Natural killer cell (primary cell): Measurements from ENCODE around the gene MAP3K15. TPM values are rescaled to one million over a fixed set of nuclear protein-coding genes. Genes with fewer than 3 reads are reported as not detected.

Experiments
- ATAC-seq, 3 donors: fragments of 150-1000 bp in 2 of 3; fragments of 200-7000 bp in 1 of 3; cut with Tn5 transposase; 1 replicate in 1 of 3; 2 replicates in 2 of 3; pipeline ENCODE4 v1.10.0; 2021; ENCODE audit warnings: mild to moderate bottlenecking in 2 of 3, moderate library complexity in 2 of 3
- DNase-seq, 2 donors: peaks; one replicate each; pipeline versions ENCODE4 v3.0.0 to v3.0.0-alpha.2; 2013 to 2021; ENCODE audit warnings: mixed read lengths in 1 of 2
- H3K27ac ChIP-seq: one replicate; pipeline ENCODE4 v1.5.1; 2013; ENCODE audit warnings: mild to moderate bottlenecking, low read length
- H3K27me3 ChIP-seq: one replicate; pipeline ENCODE4 v1.6.1; 2013; ENCODE audit warnings: low read length; ENCODE audit not compliant: control insufficient read depth, insufficient read depth
- H3K36me3 ChIP-seq: one replicate; pipeline ENCODE4 v1.6.1; 2013; ENCODE audit warnings: low read length; ENCODE audit not compliant: control insufficient read depth, insufficient read depth
- H3K4me1 ChIP-seq: one replicate; pipeline ENCODE4 v1.6.1; 2013; ENCODE audit warnings: low read length; ENCODE audit not compliant: control insufficient read depth, insufficient read depth
- H3K4me3 ChIP-seq: one replicate; pipeline ENCODE4 v1.5.1; 2013; ENCODE audit warnings: low read length
- H3K9me3 ChIP-seq: one replicate; pipeline ENCODE4 v1.6.1; 2013; ENCODE audit warnings: low read length; ENCODE audit not compliant: control insufficient read depth, insufficient read depth
- H3K27ac Mint-ChIP-seq, 2 donors: one replicate each; pipeline ENCODE4 v1.8.0; 2022; ENCODE audit warnings: mild to moderate bottlenecking in 2 of 2, mixed read lengths in 2 of 2, moderate library complexity in 1 of 2
- H3K27me3 Mint-ChIP-seq, 2 donors: one replicate each; pipeline ENCODE4 v1.8.0; 2022; ENCODE audit warnings: low read depth in 2 of 2, mixed read lengths in 2 of 2
- H3K36me3 Mint-ChIP-seq: one replicate; pipeline ENCODE4 v1.8.0; 2022; ENCODE audit warnings: mixed read lengths
- H3K4me1 Mint-ChIP-seq, 2 donors: one replicate each; pipeline ENCODE4 v1.8.0; 2022; ENCODE audit warnings: mixed read lengths in 2 of 2
- H3K4me3 Mint-ChIP-seq: one replicate; pipeline ENCODE4 v1.8.0; 2022; ENCODE audit warnings: mild to moderate bottlenecking, moderate library complexity, mixed read lengths
- H3K9me3 Mint-ChIP-seq, 2 donors: one replicate each; pipeline ENCODE4 v1.8.0; 2022; ENCODE audit warnings: mixed read lengths in 2 of 2
- CTCF ChIP-seq: fragments of 200-600 bp; IDR thresholded peaks from one replicate; pipeline ENCODE4 v1.8.0; 2022; ENCODE audit warnings: antibody characterized with exemption
- WGBS: methylation state at CpG from one replicate; pipeline ENCODE4 v1.1.7; 2013; ENCODE audit warnings: missing lambda C conversion rate; ENCODE audit not compliant: insufficient coverage; 5-methylcytosine and 5-hydroxymethylcytosine counted together
- intact Hi-C: fragments of 100-400 bp; cut with micrococcal nuclease; formaldehyde crosslinking; loops from one replicate; pipeline ENCODE4 v1.14.2; 2022
- total RNA-seq, 4 donors: library from RNA; stranded (reverse); fragments of 120-200 nt in 1 of 4; gene quantifications; one replicate each; pipeline versions ENCODE4 v1.2.3 to v1.2.4, GENCODE V29; 2013 to 2022

Gene MAP3K15
- total RNA-seq, 3 donors from 2014 or later (not counting 1 experiment from before 2014, with no cell fraction given) = 0.18 TPM; not detected in 2

- Histone ChIP-seq H3K4me3 (no peak overlapping the region), H3K27me3 (no peaks in the 10 kb centered on the region), H3K9me3 (no peaks in the 10 kb centered on the region), H3K4me1 (no peaks in the 10 kb centered on the region), H3K36me3 (peaks cover 53% of the 10 kb centered on the region), H3K27ac (no peak overlapping the region)
- no peak for ATAC-seq
- peaks cover 0 to 18% of the 10 kb centered on the region in 2 donors for H3K4me1 Mint-ChIP-seq
- intact Hi-C loops = loop anchor here (5.0 kb wide), 1 partner anchor 525 kb away; no protein-coding TSS in a partner anchor
- 97% methylated on average over 19 of the region's 19 CpGs for WGBS
- H3K4me3 Mint-ChIP-seq = no peak overlapping the region
- peak overlapping the region in 1 of 2 donors; percentile 6 for H3K27ac Mint-ChIP-seq
- DNase-seq = no peak
- no peaks in the 10 kb centered on the region for H3K27me3 Mint-ChIP-seq
- H3K36me3 Mint-ChIP-seq = no peaks in the 10 kb centered on the region
- TF ChIP-seq CTCF = no peak
- no peaks in the 10 kb centered on the region for H3K9me3 Mint-ChIP-seq
These were observed 26.6 kb upstream of the MAP3K15 start for GRCh38 chrX:19541931-19542330.

DNA sequence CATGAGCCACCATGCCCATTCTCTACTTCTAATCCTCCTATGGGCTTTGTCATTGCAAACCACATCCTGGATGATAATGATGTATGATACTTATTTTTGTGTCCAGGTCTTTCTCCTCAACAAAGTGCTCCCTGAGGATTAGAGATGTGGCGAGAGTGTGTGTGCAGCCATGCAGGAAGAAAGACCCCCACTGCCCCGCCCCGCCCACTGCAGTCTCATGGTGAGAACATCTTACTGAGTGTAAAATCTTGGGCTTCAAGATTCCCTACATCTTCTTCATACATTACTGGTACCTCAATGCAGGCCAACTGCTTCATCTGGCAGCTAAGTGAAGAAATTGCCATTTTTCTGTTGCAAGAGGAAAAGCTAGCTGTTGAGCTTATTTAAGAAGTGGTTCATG lies 25.9 kb upstream of the MAP3K15 start:
- no peak for ATAC-seq
- H3K4me3 ChIP-seq = no peak overlapping the region
- Mint-ChIP-seq H3K27me3 (no peaks in the 10 kb centered on the region), H3K27ac (no peak overlapping the region), H3K36me3 (no peaks in the 10 kb centered on the region), H3K9me3 (no peaks in the 10 kb centered on the region), H3K4me1 (peaks cover 0 to 18% of the 10 kb centered on the region in 2 donors), H3K4me3 (no peak overlapping the region)
- no peak for DNase-seq
- TF ChIP-seq CTCF = no peak
- no CpG with 5 or more reads among the region's 3 CpGs for WGBS
- H3K9me3 ChIP-seq = no peaks in the 10 kb centered on the region
- no peak overlapping the region for H3K27ac ChIP-seq
- H3K27me3 ChIP-seq = no peaks in the 10 kb centered on the region
- H3K4me1 ChIP-seq = no peaks in the 10 kb centered on the region
- H3K36me3 ChIP-seq = peaks cover 53% of the 10 kb centered on the region
- intact Hi-C loops = loop anchor here (5.0 kb wide), 1 partner anchor 526 kb away; no protein-coding TSS in a partner anchor

GRCh38 chrX:19540076-19540475 lies 24.8 kb upstream of the MAP3K15 start:
- no peak overlapping the region for H3K27ac ChIP-seq
- 100% methylated on average over 1 of the region's 3 CpGs for WGBS
- no peaks in the 10 kb centered on the region for H3K27me3 ChIP-seq
- Mint-ChIP-seq H3K4me3 (no peak overlapping the region), H3K9me3 (no peaks in the 10 kb centered on the region), H3K27me3 (no peaks in the 10 kb centered on the region), H3K4me1 (peaks cover 0 to 18% of the 10 kb centered on the region in 2 donors), H3K36me3 (no peaks in the 10 kb centered on the region), H3K27ac (no peak overlapping the region)
- TF ChIP-seq CTCF = no peak
- peaks cover 45% of the 10 kb centered on the region for H3K36me3 ChIP-seq
- no peaks in the 10 kb centered on the region for H3K4me1 ChIP-seq
- ATAC-seq = no peak
- intact Hi-C loops = loop anchor here (5.0 kb wide), 1 partner anchor 527 kb away; no protein-coding TSS in a partner anchor
- DNase-seq = no peak
- H3K4me3 ChIP-seq = no peak overlapping the region
- H3K9me3 ChIP-seq = no peaks in the 10 kb centered on the region

GRCh38 chrX:19539665-19540064 lies 24.4 kb upstream of the MAP3K15 start:
- Mint-ChIP-seq H3K9me3 (no peaks in the 10 kb centered on the region), H3K36me3 (no peaks in the 10 kb centered on the region)

More at GRCh38 chrX:19539665-19540064, 24.4 kb upstream of the MAP3K15 start:
- Histone ChIP-seq H3K4me1 (no peaks in the 10 kb centered on the region), H3K27ac (no peak overlapping the region), H3K27me3 (no peaks in the 10 kb centered on the region), H3K36me3 (peaks cover 41% of the 10 kb centered on the region), H3K9me3 (no peaks in the 10 kb centered on the region), H3K4me3 (no peak overlapping the region)
- peaks cover 0 to 17% of the 10 kb centered on the region in 2 donors for H3K4me1 Mint-ChIP-seq
- no peak overlapping the region for H3K4me3 Mint-ChIP-seq
- ATAC-seq (no peak), DNase-seq (no peak)
- WGBS = 98% methylated on average over 3 of the region's 4 CpGs
- TF ChIP-seq CTCF = no peak
- H3K27ac Mint-ChIP-seq = peak overlapping the region in 1 of 2 donors; percentile 62
- intact Hi-C loops = loop anchor here (5.0 to 10.0 kb wide), 2 partner anchors 165 to 528 kb away; no protein-coding TSS in a partner anchor
- no peaks in the 10 kb centered on the region for H3K27me3 Mint-ChIP-seq
